HCT116 (cell line): ENCODE results near the gene CYB5A.

Source experiments
- CTCF ChIP-seq, 3 experiments: fragments of 200-600 bp in 1 of 3; sonication (generic) in 1 of 3; IDR thresholded peaks in 2 of 3; conservative IDR thresholded peaks in 1 of 3; 2 replicates each; pipeline ENCODE4 v1.5.1; 2012 to 2017; ENCODE audit warnings: low read depth in 2 of 3, low read length in 2 of 3, antibody characterized with exemption in 1 of 3, borderline replicate concordance in 1 of 3, control low read depth in 1 of 3, mild to moderate bottlenecking in 1 of 3, mixed read lengths in 1 of 3, mixed run types in 1 of 3, moderate library complexity in 1 of 3; ENCODE audit not compliant: insufficient read depth in 1 of 3
- EGR1 ChIP-seq: IDR thresholded peaks from 2 replicates; pipeline ENCODE4 v1.6.1; 2012; ENCODE audit warnings: low read depth
- EZH2 ChIP-seq: fragments of 200-600 bp; sonication (generic); IDR thresholded peaks from 2 replicates; pipeline ENCODE4 v1.6.1; 2017; ENCODE audit warnings: antibody characterized with exemption, mixed run types
- POLR2A ChIP-seq: IDR thresholded peaks from 2 replicates; pipeline ENCODE4 v1.7.0; 2011; ENCODE audit warnings: borderline replicate concordance; ENCODE audit not compliant: insufficient read depth, insufficient read length; ENCODE audit errors: extremely low read depth
- POLR2AphosphoS5 ChIP-seq: IDR thresholded peaks from 2 replicates; pipeline ENCODE4 v1.6.1; 2011; ENCODE audit warnings: mild to moderate bottlenecking, low read depth, low read length, moderate library complexity
- SIN3A ChIP-seq: IDR thresholded peaks from 2 replicates; pipeline ENCODE4 v1.6.1; 2012; ENCODE audit warnings: low read depth
- TCF7L2 ChIP-seq: IDR thresholded peaks from 2 replicates; pipeline ENCODE4 v1.7.0; 2011; ENCODE audit warnings: borderline replicate concordance, inconsistent platforms; ENCODE audit not compliant: insufficient read depth, insufficient read length; ENCODE audit errors: extremely low read depth

GRCh38 chr18:74217476-74218143, 74.2 kb downstream of the CYB5A start:
- TF ChIP-seq POLR2A: no peak
- no peak for TF ChIP-seq SIN3A
- TF ChIP-seq EZH2: no peak
- TF ChIP-seq CTCF (IDR thresholded peaks at IDR 0.05 in 2 of 3, conservative IDR thresholded peaks at IDR 0.05 in 1 of 3; ENCODE audit: borderline replicate concordance in 1 of 3, insufficient read depth in 1 of 3, low read depth in 2 of 3, low read length in 2 of 3): no peak
- TF ChIP-seq EGR1: no peak
- no peak for TF ChIP-seq TCF7L2
- TF ChIP-seq POLR2AphosphoS5: no peak
